H1 (cell line): ENCODE data around the gene P3R3URF. TPM values are rescaled to one million over a fixed set of nuclear protein-coding genes. Genes with fewer than 3 reads are reported as not detected.

ENCODE experiments used
- CTCF ChIA-PET: fragments of 300-600 bp; sonication (Branson Sonifier 250); formaldehyde crosslinking; loops from one replicate; lab custom pipeline; 2021; ENCODE audit not compliant: partially characterized antibody; lab: Charles Lee
- POLR2A ChIA-PET: fragments of 300-600 bp; sonication (Branson Sonifier 250); formaldehyde crosslinking; loops from one replicate; lab custom pipeline; 2021; ENCODE audit warnings: inconsistent platforms; ENCODE audit not compliant: partially characterized antibody; lab: Charles Lee
- DNase-seq, 2 experiments: peaks; one replicate each; pipeline versions ENCODE4 v3.0.0 to v3.0.0-alpha.2; 2010 to 2022; ENCODE audit warnings: low spot score in 2 of 2, low read depth in 1 of 2, mixed read lengths in 1 of 2
- FAIRE-seq: peaks from 2 replicates; lab custom pipeline; 2011; peaks lifted over from hg19 to GRCh38; lab: Jason Lieb, UNC
- H2AFZ ChIP-seq: 2 replicates; pipeline ENCODE4 v1.8.1; 2012; ENCODE audit warnings: low read length, inconsistent platforms
- H2AK5ac ChIP-seq: 2 replicates; pipeline ENCODE4 v1.6.1; 2013; ENCODE audit warnings: low read depth, low read length
- H2BK120ac ChIP-seq: replicated peaks from 2 replicates; pipeline ENCODE3; 2013; ENCODE audit warnings: low read depth, low read length, inconsistent platforms
- H2BK12ac ChIP-seq: 2 replicates; pipeline ENCODE4 v1.6.1; 2013; ENCODE audit warnings: low read depth, low read length
- H2BK15ac ChIP-seq: 2 replicates; pipeline ENCODE4 v1.6.1; 2013; ENCODE audit warnings: low read length
- H2BK20ac ChIP-seq: 2 replicates; pipeline ENCODE4 v1.6.1; 2013; ENCODE audit warnings: low read length
- H2BK5ac ChIP-seq: 2 replicates; pipeline ENCODE4 v1.6.1; 2013; ENCODE audit warnings: low read depth, low read length
- H3K14ac ChIP-seq: 2 replicates; pipeline ENCODE4 v1.6.1; 2013; ENCODE audit warnings: inconsistent platforms; ENCODE audit not compliant: insufficient read length
- H3K18ac ChIP-seq: 2 replicates; pipeline ENCODE4 v1.6.1; 2013; ENCODE audit warnings: low read length; ENCODE audit errors: extremely low read depth
- H3K23ac ChIP-seq: 2 replicates; pipeline ENCODE4 v1.6.1; 2013; ENCODE audit warnings: inconsistent platforms; ENCODE audit not compliant: insufficient read length
- H3K23me2 ChIP-seq: 2 replicates; pipeline ENCODE4 v1.6.1; 2013; ENCODE audit warnings: low read depth, low read length
- H3K27ac ChIP-seq: 2 replicates; pipeline ENCODE4 v1.6.1; 2011; ENCODE audit warnings: low read depth, low read length, inconsistent platforms
- H3K27me3 ChIP-seq, 4 experiments: replicated peaks in 1 of 4; 1 replicate in 1 of 4; 2 replicates in 3 of 4; pipeline versions ENCODE4 v1.6.1 to v1.8.1; 2011 to 2013; ENCODE audit warnings: low read length in 3 of 4, mild to moderate bottlenecking in 3 of 4, inconsistent platforms in 2 of 4, mixed read lengths in 2 of 4, moderate library complexity in 1 of 4; ENCODE audit not compliant: control insufficient read depth in 3 of 4, insufficient read depth in 3 of 4; ENCODE audit errors: extremely low read depth in 1 of 4
- H3K36me3 ChIP-seq, 4 experiments: 2 replicates each; pipeline versions ENCODE4 v1.6.1 to v1.8.1; 2011 to 2013; ENCODE audit warnings: mild to moderate bottlenecking in 4 of 4, low read length in 3 of 4, moderate library complexity in 2 of 4, control low read depth in 1 of 4, inconsistent platforms in 1 of 4; ENCODE audit not compliant: insufficient read depth in 4 of 4, control insufficient read depth in 2 of 4
- H3K4ac ChIP-seq: replicated peaks from 2 replicates; pipeline ENCODE3; 2013; ENCODE audit warnings: low read length, low read depth, mixed read lengths, inconsistent platforms; ENCODE audit not compliant: insufficient read length
- H3K4me1 ChIP-seq, 4 experiments: replicated peaks in 1 of 4; 1 replicate in 1 of 4; 2 replicates in 3 of 4; pipeline versions ENCODE4 v1.6.1 to v1.8.1; 2011 to 2013; ENCODE audit warnings: low read length in 3 of 4, inconsistent platforms in 2 of 4, mixed read lengths in 1 of 4; ENCODE audit not compliant: insufficient read depth in 4 of 4, control insufficient read depth in 3 of 4
- H3K4me2 ChIP-seq, 2 experiments: 2 replicates each; pipeline versions ENCODE4 v1.6.1 to v1.8.1; 2011 to 2013; ENCODE audit warnings: low read depth in 2 of 2, low read length in 2 of 2, control low read depth in 1 of 2, inconsistent platforms in 1 of 2, mild to moderate bottlenecking in 1 of 2; ENCODE audit not compliant: insufficient read depth in 1 of 2
- H3K4me3 ChIP-seq, 4 experiments: fragments of 200-600, 300-600 bp in 1 of 4; sonication (generic), shearing (Covaris generic), sonication (Bioruptor Twin) in 1 of 4; 2 replicates each; pipeline versions ENCODE4 v1.5.1 to v1.8.1; 2011 to 2016; ENCODE audit warnings: low read length in 4 of 4, low read depth in 3 of 4, control low read depth in 2 of 4, inconsistent platforms in 2 of 4, mild to moderate bottlenecking in 2 of 4, mixed read lengths in 1 of 4, moderate library complexity in 1 of 4; ENCODE audit not compliant: insufficient read depth in 2 of 4; ENCODE audit errors: extremely low read depth in 1 of 4
- H3K56ac ChIP-seq: replicated peaks from 2 replicates; pipeline ENCODE3; 2013; ENCODE audit warnings: low read depth, mild to moderate bottlenecking, mixed read lengths, low read length, inconsistent platforms; ENCODE audit not compliant: insufficient read length
- H3K79me1 ChIP-seq: 2 replicates; pipeline ENCODE4 v1.6.1; 2013; ENCODE audit warnings: low read depth, low read length, control low read depth
- H3K79me2 ChIP-seq, 2 experiments: 2 replicates each; pipeline versions ENCODE4 v1.6.1 to v1.8.1; 2012 to 2013; ENCODE audit warnings: low read length in 2 of 2, mild to moderate bottlenecking in 2 of 2, inconsistent platforms in 1 of 2; ENCODE audit not compliant: insufficient read depth in 2 of 2, control insufficient read depth in 1 of 2
- H3K9ac ChIP-seq, 4 experiments: replicated peaks in 1 of 4; 1 replicate in 1 of 4; 2 replicates in 3 of 4; pipeline versions ENCODE4 v1.6.1 to v1.8.1; 2011 to 2013; ENCODE audit warnings: low read depth in 3 of 4, low read length in 3 of 4, control low read depth in 2 of 4, mild to moderate bottlenecking in 2 of 4, moderate library complexity in 2 of 4, inconsistent platforms in 1 of 4; ENCODE audit errors: extremely low read depth in 1 of 4
- H3K9me3 ChIP-seq, 2 experiments: 2 replicates each; pipeline versions ENCODE4 v1.6.1 to v1.8.1; 2012 to 2013; ENCODE audit warnings: mild to moderate bottlenecking in 2 of 2, moderate library complexity in 2 of 2, control low read depth in 1 of 2, inconsistent platforms in 1 of 2, low read depth in 1 of 2, low read length in 1 of 2, mixed read lengths in 1 of 2; ENCODE audit not compliant: insufficient read depth in 2 of 2
- H4K20me1 ChIP-seq, 2 experiments: replicated peaks in 1 of 2; 2 replicates each; pipeline versions ENCODE3 to v1.8.1; 2011 to 2013; ENCODE audit warnings: inconsistent platforms in 2 of 2, low read length in 2 of 2, mild to moderate bottlenecking in 1 of 2; ENCODE audit not compliant: insufficient read depth in 2 of 2, control insufficient read depth in 1 of 2
- H4K5ac ChIP-seq: 2 replicates; pipeline ENCODE4 v1.6.1; 2013; ENCODE audit warnings: low read length, low read depth, mixed read lengths, inconsistent platforms; ENCODE audit not compliant: insufficient read length
- H4K8ac ChIP-seq: 2 replicates; pipeline ENCODE4 v1.8.0; 2013; ENCODE audit warnings: mild to moderate bottlenecking, moderate library complexity, low read length, inconsistent platforms; ENCODE audit not compliant: insufficient read depth; ENCODE audit errors: extremely low read depth
- H4K91ac ChIP-seq: replicated peaks from 2 replicates; pipeline ENCODE3; 2013; ENCODE audit warnings: low read length, mixed read lengths, inconsistent platforms; ENCODE audit not compliant: insufficient read length
- BACH1 ChIP-seq: IDR thresholded peaks from 2 replicates; pipeline ENCODE4 v1.6.1; 2012; ENCODE audit warnings: low read length, improper control_type of control experiment
- FOSL1 ChIP-seq: IDR thresholded peaks from 2 replicates; pipeline ENCODE4 v1.6.1; 2011; ENCODE audit warnings: mild to moderate bottlenecking, low read depth, low read length, moderate library complexity; ENCODE audit not compliant: insufficient read depth
- KDM5A ChIP-seq: fragments of 200-600 bp; IDR thresholded peaks from 2 replicates; pipeline ENCODE4 v1.7.1; 2012; ENCODE audit warnings: mild to moderate bottlenecking, low read length, inconsistent platforms, mixed read lengths
- NRF1 ChIP-seq: IDR thresholded peaks from 2 replicates; pipeline ENCODE4 v1.6.1; 2011; ENCODE audit warnings: mild to moderate bottlenecking, low read depth, low read length, improper control_type of control experiment
- RAD21 ChIP-seq, 2 experiments: IDR thresholded peaks in 1 of 2; conservative IDR thresholded peaks in 1 of 2; 2 replicates each; pipeline ENCODE4 v1.6.1; 2011; ENCODE audit warnings: low read depth in 2 of 2, low read length in 2 of 2, improper control_type of control experiment in 1 of 2, inconsistent platforms in 1 of 2, mild to moderate bottlenecking in 1 of 2, moderate library complexity in 1 of 2
- RBBP5 ChIP-seq: IDR thresholded peaks from 2 replicates; pipeline ENCODE4 v1.7.1; 2012; ENCODE audit warnings: low read depth, mild to moderate bottlenecking, inconsistent platforms, low read length, moderate library complexity, borderline replicate concordance
- SAP30 ChIP-seq: fragments of 300-600 bp; sonication (generic); IDR thresholded peaks from 2 replicates; pipeline ENCODE4 v1.7.1; 2012; ENCODE audit warnings: low read length, moderate library complexity, mild to moderate bottlenecking, inconsistent platforms; ENCODE audit not compliant: insufficient read depth, insufficient replicate concordance
- SRF ChIP-seq: IDR thresholded peaks from 2 replicates; pipeline ENCODE4 v1.6.1; 2011; ENCODE audit warnings: mild to moderate bottlenecking, low read depth, low read length, moderate library complexity
- SUZ12 ChIP-seq: fragments of 200-600 bp; sonication (generic); IDR thresholded peaks from 2 replicates; pipeline ENCODE4 v1.6.1; 2012; ENCODE audit warnings: mild to moderate bottlenecking, inconsistent platforms, low read length, moderate library complexity, mixed read lengths
- TAF7 ChIP-seq: optimal IDR thresholded peaks from 2 replicates; pipeline ENCODE3; 2011; ENCODE audit warnings: low read depth, mild to moderate bottlenecking, inconsistent platforms, low read length, moderate library complexity, borderline replicate concordance
- YY1 ChIP-seq: IDR thresholded peaks from 2 replicates; pipeline ENCODE4 v1.6.1; 2011; ENCODE audit warnings: low read depth, mild to moderate bottlenecking, low read length
- WGBS, 2 experiments: shearing (Covaris generic) in 1 of 2; methylation state at CpG; one replicate each; pipeline versions ENCODE4 v1.1.6 to v1.1.7; 2013 to 2015; ENCODE audit warnings: low lambda C conversion rate in 2 of 2, mixed read lengths in 2 of 2, inconsistent platforms in 1 of 2, low coverage in 1 of 2, missing lambda C conversion rate in 1 of 2; ENCODE audit not compliant: insufficient replicate concordance in 2 of 2, insufficient coverage in 1 of 2, insufficient read length in 1 of 2; ENCODE audit errors: extremely low coverage in 1 of 2, missing lambda C conversion rate in 1 of 2; 5-methylcytosine and 5-hydroxymethylcytosine counted together
- polyA plus RNA-seq, 7 experiments: library from polyadenylated mRNA; depleted of rRNA in 3 of 7; stranded (reverse) in 5 of 7; unstranded in 2 of 7; fragments of >200 nt in 5 of 7; fragments of 200-250 nt in 2 of 7; gene quantifications; 1 replicate in 5 of 7; 2 replicates in 1 of 7; 4 replicates in 1 of 7; pipeline versions ENCODE4 v1.2.1 to v1.2.3, GENCODE V29; 2011 to 2013; ENCODE audit warnings: missing spikeins in 2 of 7, mixed read lengths in 2 of 7
- total RNA-seq: library from RNA; stranded (reverse); fragmentation: NEBNext Ultra II Directional; extraction: Animal tissue kit (Norgen Biotek cat#: 25700); gene quantifications from 2 replicates; pipeline ENCODE4 v1.2.1, GENCODE V29; 2021

P3R3URF gene
- total and polyA plus RNA-seq, 2 of the 8 experiments (the other 6 are each of a cell fraction or from before 2014, with no cell fraction given) = not detected

- no peak overlapping the region for H3K18ac ChIP-seq
- peaks cover 2% of the 10 kb centered on the region; the same call in 1 of the 2 replicates for H3K23me2 ChIP-seq
- no peak overlapping the region for H4K8ac ChIP-seq
- H4K20me1 ChIP-seq = peaks cover 0 to 3% of the 10 kb centered on the region in 2 experiments
- H3K27ac ChIP-seq = no peak overlapping the region
- no peak overlapping the region for H3K23ac ChIP-seq
- H2BK12ac ChIP-seq = no peak overlapping the region
- H3K9ac ChIP-seq = no peak overlapping the region
- WGBS, 2 experiments = 90% methylated on average over 10 of the region's 10 CpGs; no CpG with 5 or more reads in 1 of the 2 experiments
- ChIA-PET POLR2A (interaction anchor here (0.7 to 2.7 kb wide), 9 partner anchors 8 to 659 kb away, joined by 3 to 9 read pairs (median 4); partner anchors contain the start of gene PIK3R3), CTCF (interaction anchor here (0.6 to 7.3 kb wide), 27 partner anchors 8 to 561 kb away, joined by 3 to 128 read pairs (median 4); partner anchors contain the start of gene PIK3R3)
- FAIRE-seq = no peak
- H3K79me1 ChIP-seq = no peaks in the 10 kb centered on the region
- no peak overlapping the region for H2BK5ac ChIP-seq
- H3K56ac ChIP-seq = no peak overlapping the region
- H3K14ac ChIP-seq = no peak overlapping the region
- H2BK15ac ChIP-seq = no peak overlapping the region
- no peak overlapping the region for H2BK20ac ChIP-seq
- H3K27me3 ChIP-seq = no peaks in the 10 kb centered on the region; a peak in 1 of 7 replicates
- no peaks in the 10 kb centered on the region for H3K79me2 ChIP-seq
- H3K4me3 ChIP-seq = no peak overlapping the region
- H3K4me1 ChIP-seq = peaks cover 0 to 9% (median 4%) of the 10 kb centered on the region in 4 experiments; a peak in 5 of 7 replicates
- H4K5ac ChIP-seq = no peak overlapping the region
- no peaks in the 10 kb centered on the region for H3K36me3 ChIP-seq
- no peak overlapping the region for H4K91ac ChIP-seq
- H2BK120ac ChIP-seq = no peak overlapping the region
- no peaks in the 10 kb centered on the region for H3K9me3 ChIP-seq
- no peak overlapping the region for H3K4ac ChIP-seq
- H2AK5ac ChIP-seq = no peak overlapping the region
- no peak overlapping the region for H3K4me2 ChIP-seq
- no peak for DNase-seq
- H2AFZ ChIP-seq = no peak overlapping the region
- TF ChIP-seq TAF7 = no peak
- TF ChIP-seq KDM5A = no peak
- no peak for TF ChIP-seq RAD21 (IDR thresholded peaks at IDR 0.05 in 1 of 2, conservative IDR thresholded peaks at IDR 0.05 in 1 of 2; ENCODE audit: low read depth in 2 of 2, low read length in 2 of 2)
- TF ChIP-seq SAP30 = no peak
- TF ChIP-seq NRF1 = no peak
- TF ChIP-seq YY1 = no peak
- TF ChIP-seq FOSL1 = no peak
- no peak for TF ChIP-seq BACH1
- TF ChIP-seq SRF = no peak
- no peak for TF ChIP-seq SUZ12
- TF ChIP-seq RBBP5 = no peak
Measured at GRCh38 chr1:46181343-46182260, 5.3 kb upstream of the P3R3URF start.
